Measurements from ENCODE around the gene PSEN1. TPM values are rescaled to one million over a fixed set of nuclear protein-coding genes. Genes with fewer than 3 reads are reported as not detected.
A peak's percentile ranks its signal among the peaks of the same experiment; 100 is the strongest.

Gene PSEN1
- total RNA-seq = 10 to 100 TPM; 19.9 to 33.7 (median 24.9) TPM
- polyA plus RNA-seq = 10 to 100 TPM; 13.2 to 15.5 TPM
- long read RNA-seq, donor 1, full-length matches to known transcripts = 21 of 29 reads
- long read RNA-seq, donor 1, partial matches to known transcripts = 1 of 29 reads
- long read RNA-seq, donor 1, other reads (novel, unspliced or antisense) = 7 of 29 reads
- long read RNA-seq, donor 2, full-length matches to known transcripts = 24 of 29 reads
- long read RNA-seq, donor 2, partial matches to known transcripts = 3 of 29 reads
- long read RNA-seq, donor 2, other reads (novel, unspliced or antisense) = 2 of 29 reads
- long read RNA-seq, donor 3, full-length matches to known transcripts = 67 of 86 reads
- long read RNA-seq, donor 3, partial matches to known transcripts = 6 of 86 reads
- long read RNA-seq, donor 3, other reads (novel, unspliced or antisense) = 13 of 86 reads

GRCh38 chr14:73136387-73137225 is at the start of gene PSEN1:
TSS of gene PSEN1 (plus strand) at chr14:73136507. CDS start at chr14:73148020, 11,513 bp downstream.
- DNase-seq = peak; percentile 95 to 96
- no peak for TF ChIP-seq CTCF (IDR thresholded peaks at IDR 0.05)
- Histone ChIP-seq H3K4me3 (peak within 1 kb of the TSS; percentile 73 to 98 (median 93)), H3K27me3 (no peaks in the 10 kb centered on the region), H3K36me3 (peaks cover 0 to 5% (median 0%) of the 10 kb centered on the region in 9 donors), H3K9me3 (peaks cover 0 to 13% (median 0%) of the 10 kb centered on the region in 11 donors), H3K4me1 (peaks cover 0 to 36% (median 19%) of the 10 kb centered on the region in 9 donors), H3K27ac (peak within 1 kb of the TSS; percentile 86 to 97 (median 93))
- intact Hi-C loops (cut with DNase I) = loop anchor here in 1 of 10 donors (5.0 kb wide), 1 partner anchor 326 kb away; no protein-coding TSS in a partner anchor
- peak; percentile 98 to 100 (median 98) for ATAC-seq
- WGBS, 2 donors = 0% methylated on average over 69 to 71 of the region's 71 CpGs

- Histone ChIP-seq H3K4me3 (no peak overlapping the region), H3K4me1 (peaks cover 0 to 3% (median 0%) of the 10 kb centered on the region in 9 donors), H3K9me3 (no peaks in the 10 kb centered on the region), H3K27ac (no peak overlapping the region), H3K36me3 (peaks cover 0 to 96% (median 44%) of the 10 kb centered on the region in 9 donors), H3K27me3 (no peaks in the 10 kb centered on the region)
- ATAC-seq = no peak
- intact Hi-C loops (cut with DNase I) = loop anchor here in 1 of 10 donors (5.0 kb wide), 1 partner anchor 969 kb away; no protein-coding TSS in a partner anchor
- DNase-seq = no peak
- WGBS, 2 donors = 95 to 96% methylated on average over 2 of the region's 2 CpGs
- no peak for TF ChIP-seq CTCF (IDR thresholded peaks at IDR 0.05)
These were observed 45.3 kb upstream of the PSEN1 start for GRCh38 chr14:73091044-73091443.

- H3K36me3 ChIP-seq = peaks cover 0 to 96% (median 42%) of the 10 kb centered on the region in 9 donors
- intact Hi-C loops (cut with DNase I) = no loop called here
- TF ChIP-seq CTCF (IDR thresholded peaks at IDR 0.05) = no peak
These were observed 38.9 kb upstream of the PSEN1 start for GRCh38 chr14:73097421-73097820.

GRCh38 chr14:73100334-73100733 is 36.0 kb upstream of the PSEN1 start:
- H3K36me3 ChIP-seq = peaks cover 0 to 99% (median 50%) of the 10 kb centered on the region in 9 donors
- H3K27me3 ChIP-seq = no peaks in the 10 kb centered on the region
- 92 to 94% methylated on average over 4 of the region's 4 CpGs for WGBS, 2 donors
- no peak for ATAC-seq
- intact Hi-C loops (cut with DNase I) = no loop called here
- no peaks in the 10 kb centered on the region for H3K4me1 ChIP-seq
- no peak overlapping the region for H3K27ac ChIP-seq
- H3K9me3 ChIP-seq = no peaks in the 10 kb centered on the region
- no peak for TF ChIP-seq CTCF (IDR thresholded peaks at IDR 0.05)
- H3K4me3 ChIP-seq = no peak overlapping the region
- DNase-seq = no peak

More at GRCh38 chr14:73097421-73097820, 38.9 kb upstream of the PSEN1 start:
- H3K27me3 ChIP-seq = no peaks in the 10 kb centered on the region
- ATAC-seq (no peak), DNase-seq (no peak)
- 97 to 98% methylated on average over 11 of the region's 11 CpGs for WGBS, 2 donors
- no peaks in the 10 kb centered on the region for H3K9me3 ChIP-seq
- H3K4me3 ChIP-seq = no peak overlapping the region
- no peaks in the 10 kb centered on the region for H3K4me1 ChIP-seq
- no peak overlapping the region for H3K27ac ChIP-seq
